ENCODE data around the gene EEF1A1. TPM values are rescaled to one million over a fixed set of nuclear protein-coding genes. Genes with fewer than 3 reads are reported as not detected.
"Not testable (repeated sequence)": the region's sequence is repeated elsewhere in the genome, so short reads cannot be mapped to it uniquely, and the experiment has no call there.

Gene EEF1A1
- total and polyA plus RNA-seq, 2 experiments from 2014 or later, result 3,887 to 14,561 TPM

GRCh38 chr6:73560182-73560732, 39.4 kb upstream of the EEF1A1 start:
- no peaks in the 10 kb centered on the region for H3K9me3 ChIP-seq (ENCODE audit: low read depth)
- in situ Hi-C loops (cut with MboI), result no loop called here
- no peaks in the 10 kb centered on the region for H3F3A ChIP-seq (ENCODE audit: insufficient read depth)
- no peak for DNase-seq
- H3K4me1 ChIP-seq (ENCODE audit: insufficient read depth), result no peaks in the 10 kb centered on the region
- no peak overlapping the region for H3K4me3 ChIP-seq
- no peaks in the 10 kb centered on the region for H4K20me1 ChIP-seq (ENCODE audit: insufficient read depth)
- H2AFZ ChIP-seq, result peak overlapping the region; percentile 59
- no peaks in the 10 kb centered on the region for H3K27me3 ChIP-seq (replicated peaks; ENCODE audit: insufficient read depth)
- 65 to 68% methylated on average over 8 of the region's 8 CpGs for WGBS, 2 experiments (ENCODE audit: low coverage in 1 of 2, low lambda C conversion rate in 2 of 2, missing lambda C conversion rate in 2 of 2)
- no peaks in the 10 kb centered on the region for H3K9me2 ChIP-seq (ENCODE audit: insufficient read depth)
- no peak overlapping the region for H3K4me2 ChIP-seq (ENCODE audit: unreplicated experiment)
- H3K9ac ChIP-seq, result no peak overlapping the region
- TF ChIP-seq EZH2 (IDR thresholded peaks at IDR 0.05; ENCODE audit: insufficient read depth, poor library complexity, severe bottlenecking) (no peak), EZH2phosphoT487 (IDR thresholded peaks at IDR 0.05; ENCODE audit: insufficient read depth, low read depth) (no peak)
- H3K36me3 ChIP-seq (ENCODE audit: low read depth), result no peaks in the 10 kb centered on the region
- no peak overlapping the region for H3K27ac ChIP-seq
- H3K79me2 ChIP-seq (ENCODE audit: insufficient read depth), result no peaks in the 10 kb centered on the region

GRCh38 chr6:73559399-73559794, 38.6 kb upstream of the EEF1A1 start:
- H3K36me3 ChIP-seq (ENCODE audit: low read depth); in situ Hi-C loops (cut with MboI); H3K27me3 ChIP-seq (replicated peaks; ENCODE audit: insufficient read depth); H2AFZ ChIP-seq; H3K9me3 ChIP-seq (ENCODE audit: low read depth); H3K9me2 ChIP-seq (ENCODE audit: insufficient read depth); H3K4me1 ChIP-seq (ENCODE audit: insufficient read depth); H3K79me2 ChIP-seq (ENCODE audit: insufficient read depth); H3K9ac ChIP-seq; H3K4me3 ChIP-seq; H3K27ac ChIP-seq; H4K20me1 ChIP-seq (ENCODE audit: insufficient read depth); DNase-seq; H3K4me2 ChIP-seq (ENCODE audit: unreplicated experiment); H3F3A ChIP-seq (ENCODE audit: insufficient read depth): not testable (repeated sequence)
- 97% methylated on average over 12 of the region's 12 CpGs for WGBS, 2 experiments (ENCODE audit: low coverage in 1 of 2, low lambda C conversion rate in 2 of 2, missing lambda C conversion rate in 2 of 2)

- Histone ChIP-seq H3F3A (ENCODE audit: insufficient read depth) (no peaks in the 10 kb centered on the region), H3K36me3 (ENCODE audit: low read depth) (no peaks in the 10 kb centered on the region), H3K9me3 (ENCODE audit: low read depth) (no peaks in the 10 kb centered on the region), H3K27me3 (replicated peaks; ENCODE audit: insufficient read depth) (no peaks in the 10 kb centered on the region), H2AFZ (no peak overlapping the region), H3K9me2 (ENCODE audit: insufficient read depth) (no peaks in the 10 kb centered on the region), H3K79me2 (ENCODE audit: insufficient read depth) (no peaks in the 10 kb centered on the region), H3K4me1 (ENCODE audit: insufficient read depth) (no peaks in the 10 kb centered on the region), H3K27ac (no peak overlapping the region), H4K20me1 (ENCODE audit: insufficient read depth) (no peaks in the 10 kb centered on the region), H3K9ac (no peak overlapping the region), H3K4me3 (no peak overlapping the region), H3K4me2 (ENCODE audit: unreplicated experiment) (no peak overlapping the region)
- DNase-seq, result no peak
- no peak for TF ChIP-seq EZH2phosphoT487 (IDR thresholded peaks at IDR 0.05; ENCODE audit: insufficient read depth, low read depth)
- TF ChIP-seq EZH2 (IDR thresholded peaks at IDR 0.05; ENCODE audit: insufficient read depth, poor library complexity, severe bottlenecking), result no peak
- 81 to 90% methylated on average over 4 of the region's 4 CpGs for WGBS, 2 experiments (ENCODE audit: low coverage in 1 of 2, low lambda C conversion rate in 2 of 2, missing lambda C conversion rate in 2 of 2)
- in situ Hi-C loops (cut with MboI), result no loop called here
Measured at GRCh38 chr6:73558624-73559398, 38.0 kb upstream of the EEF1A1 start.

GRCh38 chr6:73556836-73557235, 36.0 kb upstream of the EEF1A1 start:
- H3K36me3 ChIP-seq (ENCODE audit: low read depth), result no peaks in the 10 kb centered on the region
- in situ Hi-C loops (cut with MboI), result no loop called here
- no peak overlapping the region for H3K4me2 ChIP-seq (ENCODE audit: unreplicated experiment)
- no peaks in the 10 kb centered on the region for H3K9me3 ChIP-seq (ENCODE audit: low read depth)
- no peaks in the 10 kb centered on the region for H3K79me2 ChIP-seq (ENCODE audit: insufficient read depth)
- no peaks in the 10 kb centered on the region for H3K9me2 ChIP-seq (ENCODE audit: insufficient read depth)
- H3K9ac ChIP-seq, result no peak overlapping the region
- no peak overlapping the region for H3K27ac ChIP-seq
- no peaks in the 10 kb centered on the region for H3K4me1 ChIP-seq (ENCODE audit: insufficient read depth)
- H3K27me3 ChIP-seq (replicated peaks; ENCODE audit: insufficient read depth), result no peaks in the 10 kb centered on the region
- H2AFZ ChIP-seq, result no peak overlapping the region
- 41 to 63% methylated on average over 1 of the region's 1 CpG for WGBS, 2 experiments (ENCODE audit: low coverage in 1 of 2, low lambda C conversion rate in 2 of 2, missing lambda C conversion rate in 2 of 2)
- TF ChIP-seq EZH2 (IDR thresholded peaks at IDR 0.05; ENCODE audit: insufficient read depth, poor library complexity, severe bottlenecking) (no peak), EZH2phosphoT487 (IDR thresholded peaks at IDR 0.05; ENCODE audit: insufficient read depth, low read depth) (no peak)
- no peaks in the 10 kb centered on the region for H4K20me1 ChIP-seq (ENCODE audit: insufficient read depth)
- H3F3A ChIP-seq (ENCODE audit: insufficient read depth), result no peaks in the 10 kb centered on the region
- H3K4me3 ChIP-seq, result no peak overlapping the region
- DNase-seq, result no peak

GRCh38 chr6:73555380-73555949, 34.6 kb upstream of the EEF1A1 start:
- H3K4me2 ChIP-seq (ENCODE audit: unreplicated experiment); H3K9ac ChIP-seq; in situ Hi-C loops (cut with MboI); H3K9me2 ChIP-seq (ENCODE audit: insufficient read depth); DNase-seq; H3K9me3 ChIP-seq (ENCODE audit: low read depth); H2AFZ ChIP-seq; H3F3A ChIP-seq (ENCODE audit: insufficient read depth); H3K27me3 ChIP-seq (replicated peaks; ENCODE audit: insufficient read depth); H3K4me3 ChIP-seq; H3K4me1 ChIP-seq (ENCODE audit: insufficient read depth); H4K20me1 ChIP-seq (ENCODE audit: insufficient read depth); H3K36me3 ChIP-seq (ENCODE audit: low read depth); H3K27ac ChIP-seq; H3K79me2 ChIP-seq (ENCODE audit: insufficient read depth): not testable (repeated sequence)
- WGBS, 2 experiments (ENCODE audit: low coverage in 1 of 2, low lambda C conversion rate in 2 of 2, missing lambda C conversion rate in 2 of 2), result 92 to 93% methylated on average over 11 of the region's 11 CpGs

GRCh38 chr6:73551115-73551514, 30.3 kb upstream of the EEF1A1 start:
- H4K20me1 ChIP-seq (ENCODE audit: insufficient read depth); H3K4me3 ChIP-seq; H3K4me2 ChIP-seq (ENCODE audit: unreplicated experiment); H3K36me3 ChIP-seq (ENCODE audit: low read depth); H3K9me2 ChIP-seq (ENCODE audit: insufficient read depth); H2AFZ ChIP-seq; in situ Hi-C loops (cut with MboI); H3K9ac ChIP-seq; H3F3A ChIP-seq (ENCODE audit: insufficient read depth); H3K27ac ChIP-seq; H3K4me1 ChIP-seq (ENCODE audit: insufficient read depth); H3K9me3 ChIP-seq (ENCODE audit: low read depth); DNase-seq; H3K79me2 ChIP-seq (ENCODE audit: insufficient read depth); H3K27me3 ChIP-seq (replicated peaks; ENCODE audit: insufficient read depth): not testable (repeated sequence)
- WGBS, 2 experiments (ENCODE audit: low coverage in 1 of 2, low lambda C conversion rate in 2 of 2, missing lambda C conversion rate in 2 of 2), result 98 to 99% methylated on average over 4 of the region's 4 CpGs
